GM03348 (cell line): ENCODE results near the gene HTRA1.
A peak's percentile ranks its signal among the peaks of the same experiment; 100 is the strongest.

ENCODE experiments used
- DNase-seq: peaks from one replicate; pipeline ENCODE4 v3.0.0; 2012; ENCODE audit warnings: low spot score

HTRA1 gene

GRCh38 chr10:122474131-122474818, 12.9 kb downstream of the HTRA1 start:
- DNase-seq = no peak

- peak; percentile 62 for DNase-seq
Measured at GRCh38 chr10:122475100-122475499, 13.7 kb downstream of the HTRA1 start.

- DNase-seq = peak; percentile 77
Measured at GRCh38 chr10:122475591-122476332, 14.4 kb downstream of the HTRA1 start.

GRCh38 chr10:122476333-122476695, 15.0 kb downstream of the HTRA1 start:
- no peak for DNase-seq

DNA sequence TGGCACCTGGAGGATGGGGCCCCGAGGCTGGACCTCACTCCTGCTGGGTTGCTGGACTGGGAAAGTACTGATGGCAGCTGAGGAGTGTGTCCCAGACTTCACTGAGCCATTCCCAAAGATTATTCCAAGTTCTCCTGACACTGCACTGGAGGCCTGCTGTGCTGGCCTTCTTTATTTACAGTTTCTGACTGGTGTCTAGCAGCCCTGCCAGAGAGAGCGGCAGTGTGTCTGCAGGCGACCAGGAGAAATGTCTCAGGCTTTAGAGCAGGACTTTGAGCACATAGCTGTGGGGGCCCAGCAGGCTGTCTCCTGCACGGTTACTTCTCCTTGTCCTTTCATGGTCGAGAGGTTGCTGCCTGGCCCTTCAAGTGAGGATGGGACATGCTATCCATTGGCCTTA, 16.1 kb downstream of the HTRA1 start:
- no peak for DNase-seq

DNA sequence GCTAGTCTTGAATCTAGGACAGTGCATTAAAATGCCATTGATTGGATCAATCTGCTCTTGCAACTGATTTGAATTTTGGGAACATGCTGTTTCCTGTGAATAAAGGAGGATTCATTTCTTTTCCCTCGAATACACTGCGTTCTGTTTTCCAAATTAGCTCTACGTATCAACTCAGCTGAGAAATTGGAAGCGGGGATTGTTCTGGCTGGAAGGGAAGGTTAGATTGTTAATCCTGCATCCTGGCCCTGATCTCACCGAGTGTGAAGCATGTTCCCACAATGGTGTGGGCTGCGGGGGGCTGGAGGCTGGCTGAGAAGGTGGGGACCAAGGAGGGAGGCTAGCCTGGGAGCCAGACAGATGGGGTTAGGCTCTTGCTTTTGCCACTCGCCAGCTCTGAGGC, 17.6 kb downstream of the HTRA1 start:
- no peak for DNase-seq

- DNase-seq = no peak
Measured at GRCh38 chr10:122480146-122480833, 18.9 kb downstream of the HTRA1 start.

DNA sequence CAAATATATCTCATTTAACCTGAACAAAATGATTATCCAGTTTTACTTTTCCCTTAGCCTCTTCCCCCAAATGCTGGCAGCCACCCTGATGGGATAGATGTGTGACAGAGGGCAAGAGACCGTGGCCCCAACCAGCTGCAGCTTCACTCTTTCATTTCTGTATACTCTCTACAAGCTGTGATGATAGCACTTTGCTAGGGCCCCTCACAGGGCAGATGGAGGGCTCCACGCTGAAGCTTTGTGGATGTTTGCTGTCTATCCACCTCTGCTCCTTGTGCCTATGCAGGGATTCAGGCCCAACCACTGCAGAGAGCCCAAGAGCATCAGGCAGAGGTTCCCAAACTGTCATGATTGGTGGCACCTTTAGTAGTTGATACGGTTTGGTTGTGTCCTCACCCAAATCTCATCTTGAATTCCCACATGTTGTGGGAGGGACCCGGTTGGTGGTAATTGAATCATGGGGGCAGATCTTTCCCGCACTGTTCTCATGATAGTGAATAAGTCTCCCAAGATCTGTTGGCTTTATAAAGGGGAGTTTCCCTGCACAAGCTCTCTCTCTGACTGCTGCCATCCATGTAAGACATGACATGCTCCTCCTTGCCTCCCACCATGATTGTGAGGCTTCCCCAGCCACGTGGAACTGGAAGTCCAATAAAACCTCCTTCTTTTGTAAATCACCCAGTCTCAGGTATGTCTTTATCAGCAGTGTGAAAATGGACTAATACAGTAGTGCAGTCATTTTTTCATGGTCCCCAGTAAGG, 20.1 kb downstream of the HTRA1 start:
- DNase-seq = no peak

DNA sequence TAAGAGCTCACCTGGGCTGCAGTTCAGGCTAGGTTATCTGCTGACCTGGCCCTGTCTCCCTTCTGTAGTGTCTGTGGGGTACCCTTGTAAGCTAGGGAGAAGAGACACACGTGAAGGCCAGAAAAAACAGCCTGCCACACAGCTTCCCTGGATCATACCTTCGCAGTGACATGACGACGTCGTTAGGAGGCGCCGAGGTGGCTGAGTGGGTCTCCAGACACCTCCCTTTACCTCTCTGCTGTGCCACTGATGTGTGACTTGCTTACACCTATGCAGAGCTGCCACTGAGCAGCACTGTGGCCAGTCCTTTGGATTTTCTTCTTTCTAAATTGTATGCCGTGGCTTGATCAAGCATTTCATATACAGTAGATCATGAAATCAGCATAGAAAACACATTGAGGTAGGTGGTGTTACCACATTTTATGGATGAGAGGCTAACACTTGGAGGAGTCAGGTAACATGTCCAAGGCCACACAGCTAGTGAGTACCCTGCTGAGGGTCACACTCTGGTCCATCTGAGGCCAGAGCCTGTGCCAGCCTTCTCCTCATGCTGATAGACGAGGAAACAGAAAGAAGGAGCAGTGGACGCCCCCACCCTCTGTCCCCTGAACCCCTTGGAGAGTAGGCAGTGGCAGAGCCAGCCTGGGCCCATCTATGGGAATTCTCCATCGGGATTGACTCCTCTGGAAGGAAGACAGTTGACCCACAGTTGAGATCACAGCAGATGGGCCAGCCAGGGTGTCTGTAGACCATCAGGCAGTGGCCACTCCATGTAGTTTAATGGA, 23.1 kb downstream of the HTRA1 start:
- DNase-seq = no peak

DNA sequence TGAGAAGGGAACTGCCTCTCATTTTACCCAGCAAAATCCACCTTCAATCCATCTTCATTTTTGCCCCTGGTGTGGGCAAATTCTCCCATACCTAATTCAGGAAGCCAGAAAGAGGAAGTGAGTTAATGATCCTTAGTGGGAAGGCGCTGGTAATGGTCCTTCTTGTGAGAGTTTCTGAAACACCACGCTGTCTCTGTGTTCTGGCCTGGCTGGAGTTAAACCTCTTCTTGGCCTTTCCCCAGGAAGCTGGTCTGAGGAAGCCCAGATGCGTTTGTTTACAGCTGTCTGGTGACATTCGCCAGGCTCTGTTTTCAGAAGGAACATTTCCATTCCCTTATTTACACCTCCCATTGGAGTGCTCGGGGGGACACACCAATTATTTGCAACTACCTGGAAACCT, 24.3 kb downstream of the HTRA1 start:
- no peak for DNase-seq

- no peak for DNase-seq
Measured at GRCh38 chr10:122486406-122487080, 25.2 kb downstream of the HTRA1 start.

GRCh38 chr10:122487174-122487765, 25.9 kb downstream of the HTRA1 start:
- DNase-seq = no peak

GRCh38 chr10:122490268-122490667, 28.9 kb downstream of the HTRA1 start:
- peak; percentile 68 for DNase-seq

DNA sequence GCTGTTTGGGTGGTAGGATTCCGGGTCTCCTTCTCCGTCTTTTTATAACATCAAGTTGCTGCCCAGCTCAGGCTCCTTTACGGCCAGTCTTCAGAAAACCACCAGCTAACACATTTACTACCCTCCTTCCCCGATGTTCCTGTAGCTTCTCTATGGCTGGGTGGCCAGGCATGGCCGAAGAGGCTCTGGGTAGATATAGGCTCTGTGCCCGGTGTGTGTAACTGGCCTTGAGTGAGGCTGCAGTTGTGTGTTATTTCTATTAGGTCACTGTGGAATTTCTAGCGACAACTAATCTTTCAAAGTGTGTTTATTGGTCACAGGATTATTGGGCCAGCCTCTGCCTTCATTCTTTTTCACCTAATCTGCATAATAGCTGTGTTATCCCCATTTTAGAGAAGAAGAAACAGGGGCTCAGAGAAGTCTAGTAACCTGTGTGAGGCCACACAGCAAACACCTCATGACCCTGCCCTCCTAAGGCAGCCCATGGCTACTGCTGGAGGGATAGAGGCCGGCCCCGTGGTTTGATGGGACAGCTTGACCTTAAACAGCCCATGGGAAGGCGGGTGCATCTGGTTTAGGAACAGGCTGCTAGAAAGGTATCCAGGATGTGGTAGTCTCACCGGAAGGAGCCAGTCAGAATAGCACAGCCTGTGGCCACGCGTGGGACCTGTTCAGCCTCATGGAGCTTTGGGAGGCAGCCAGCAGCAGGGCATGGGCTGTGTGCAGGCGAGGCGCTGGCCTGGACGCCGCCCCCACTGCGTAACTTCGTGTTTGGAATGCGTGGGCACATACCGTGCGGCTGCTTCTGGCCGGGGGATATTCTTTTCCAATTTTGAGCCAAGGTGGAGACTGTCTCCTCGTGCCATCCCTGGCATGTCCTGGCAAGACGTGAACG, 29.7 kb downstream of the HTRA1 start:
- no peak for DNase-seq

GRCh38 chr10:122492006-122492405, 30.7 kb downstream of the HTRA1 start:
- DNase-seq = no peak

- DNase-seq = peak; percentile 70
Measured at GRCh38 chr10:122492999-122493481, 31.7 kb downstream of the HTRA1 start.

DNA sequence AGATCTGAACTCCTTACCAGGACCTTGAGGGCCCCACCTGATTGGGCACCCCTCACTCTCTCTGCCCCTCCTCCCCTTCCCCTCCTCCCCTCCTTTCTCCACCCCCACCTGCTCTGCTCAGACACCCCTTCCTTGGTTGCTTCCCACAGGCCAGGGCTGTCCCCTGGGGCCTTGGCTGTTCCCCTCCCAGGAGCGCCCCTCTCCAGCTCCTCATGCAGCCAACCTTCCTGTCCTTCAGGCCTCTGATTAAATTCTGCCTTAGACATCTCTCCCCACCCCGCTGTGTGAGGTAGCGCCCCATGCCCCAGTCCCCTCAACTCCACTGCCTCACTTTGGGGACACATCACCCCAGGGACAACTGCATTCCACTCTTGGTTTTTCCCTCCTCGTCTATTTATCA, 32.4 kb downstream of the HTRA1 start:
- no peak for DNase-seq

GRCh38 chr10:122494173-122494820, 32.9 kb downstream of the HTRA1 start:
- DNase-seq = no peak

GRCh38 chr10:122494833-122495232, 33.5 kb downstream of the HTRA1 start:
- peak; percentile 89 for DNase-seq
